HG03095 (cell line): ENCODE data around the gene GPLD1.

Source experiments
- ATAC-seq: cut with Tn5 transposase; IDR thresholded peaks from one replicate; pipeline ENCODE4 v1.9.1; 2021; ENCODE audit warnings: moderate library complexity; ENCODE audit not compliant: unreplicated experiment

GPLD1 gene

DNA sequence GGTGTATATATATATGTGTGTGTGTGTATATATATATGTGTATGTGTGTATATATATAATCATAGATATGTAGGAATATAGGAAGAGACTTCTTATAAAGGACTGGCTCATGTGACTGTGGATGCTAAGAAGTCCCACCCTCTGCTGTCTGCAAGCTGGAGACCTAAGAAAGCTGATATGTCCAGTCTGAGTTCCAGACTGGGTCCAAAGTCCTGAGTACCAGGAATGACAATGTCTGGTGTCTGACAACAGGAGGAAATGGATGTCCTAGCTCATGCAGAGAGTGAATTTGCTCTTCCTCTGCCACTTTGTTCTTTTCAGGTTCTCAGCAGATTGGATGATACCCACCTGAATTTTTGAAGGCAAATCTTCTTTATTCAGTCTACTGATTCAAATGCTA is 12.5 kb upstream of the GPLD1 start:
- no peak for ATAC-seq

- no peak for ATAC-seq
Measured at GRCh38 chr6:24501374-24501773, 12.0 kb upstream of the GPLD1 start.

- ATAC-seq = no peak
Measured at GRCh38 chr6:24500683-24501082, 11.3 kb upstream of the GPLD1 start.

- no peak for ATAC-seq
Measured at GRCh38 chr6:24497254-24497970, 8.0 kb upstream of the GPLD1 start.

DNA sequence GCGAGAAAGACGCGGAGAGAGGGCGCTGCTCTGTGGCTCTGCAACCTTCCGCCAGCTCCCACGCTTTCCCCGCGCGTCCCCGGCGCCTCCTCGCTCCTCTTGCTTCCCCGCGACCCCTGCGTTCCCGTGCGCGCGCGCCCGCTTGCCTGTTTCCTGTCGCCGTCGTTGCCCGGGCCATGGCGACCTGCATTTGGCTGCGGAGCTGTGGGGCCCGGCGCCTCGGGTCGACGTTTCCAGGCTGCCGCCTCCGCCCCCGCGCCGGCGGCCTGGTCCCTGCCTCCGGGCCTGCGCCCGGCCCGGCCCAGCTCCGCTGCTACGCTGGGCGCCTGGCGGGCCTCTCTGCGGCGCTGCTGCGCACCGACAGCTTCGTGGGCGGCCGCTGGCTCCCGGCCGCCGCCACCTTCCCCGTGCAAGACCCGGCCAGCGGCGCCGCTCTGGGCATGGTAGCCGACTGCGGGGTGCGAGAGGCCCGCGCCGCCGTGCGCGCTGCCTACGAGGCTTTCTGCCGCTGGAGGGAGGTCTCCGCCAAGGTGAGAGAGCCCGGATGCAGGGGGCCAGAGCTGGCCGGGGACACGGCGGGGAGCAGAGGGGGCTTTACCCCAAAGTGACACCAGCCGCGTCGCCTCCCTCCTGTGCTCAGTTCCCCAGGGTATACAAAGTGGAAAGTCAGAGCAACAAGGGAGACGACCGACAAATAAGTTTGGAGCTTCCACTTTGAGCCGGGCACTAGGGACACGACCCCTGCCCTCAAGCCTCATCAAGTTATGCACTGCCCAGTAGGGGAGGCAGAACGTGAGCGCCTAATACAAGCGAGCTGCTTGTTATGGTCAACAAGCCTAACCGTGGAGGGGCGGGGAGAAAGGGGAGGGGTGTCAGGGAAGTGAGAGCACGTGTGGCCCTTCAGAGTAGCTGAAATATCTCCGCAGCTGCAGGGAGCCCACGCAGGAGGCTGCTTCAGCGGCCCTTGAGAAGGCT is 5.7 kb upstream of the GPLD1 start, which contains the start of gene ALDH5A1:
Gene ALDH5A1 (plus strand): TSS at position 149 of the 975 bp plus-strand sequence. CDS start 28 bp downstream, at position 177.
- peak; percentile 63 for ATAC-seq

- ATAC-seq = no peak
Measured at GRCh38 chr6:24493945-24494820, 4.8 kb upstream of the GPLD1 start.

DNA sequence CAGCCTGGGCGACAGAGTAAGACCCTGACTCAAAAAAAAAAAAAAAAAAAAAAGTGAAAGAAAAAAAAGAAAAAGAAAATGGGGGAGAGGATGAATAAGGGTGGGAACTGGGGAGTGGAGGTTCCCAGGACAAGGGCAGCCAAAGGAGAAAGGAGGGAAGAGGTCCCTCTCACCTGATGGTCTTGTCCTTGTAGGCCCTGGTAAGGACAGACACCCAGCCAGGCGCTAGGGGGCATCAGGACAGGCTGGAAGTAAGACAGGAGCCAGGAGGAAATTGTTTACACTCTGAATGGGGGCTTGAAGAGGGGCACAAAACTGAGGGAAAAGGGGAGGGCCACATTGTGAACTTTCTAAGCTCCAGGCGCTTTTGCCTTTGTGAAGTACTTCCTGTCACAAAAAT is 3.1 kb upstream of the GPLD1 start:
- no peak for ATAC-seq

GRCh38 chr6:24490948-24491347 is 1.6 kb upstream of the GPLD1 start:
- no peak for ATAC-seq

DNA sequence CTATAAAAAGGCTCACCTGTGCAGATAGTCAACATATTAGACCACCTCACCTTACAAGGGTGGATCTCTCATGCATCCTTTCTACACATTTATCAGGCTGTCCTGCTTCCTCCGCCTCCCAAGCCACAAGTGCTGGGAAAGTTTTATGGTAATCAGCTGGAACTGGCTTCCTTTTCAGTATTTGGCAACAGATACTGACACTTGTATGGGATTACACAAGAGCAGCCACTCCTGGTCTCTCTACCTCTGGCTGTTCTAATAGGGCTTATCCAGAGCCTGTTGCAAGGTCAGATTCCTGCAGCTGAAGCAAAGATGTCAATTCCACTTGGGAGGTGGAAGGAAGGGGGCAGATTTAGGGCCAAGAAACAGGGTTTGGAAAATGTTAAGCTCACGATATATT is 503 bp upstream of the GPLD1 start:
- no peak for ATAC-seq

DNA sequence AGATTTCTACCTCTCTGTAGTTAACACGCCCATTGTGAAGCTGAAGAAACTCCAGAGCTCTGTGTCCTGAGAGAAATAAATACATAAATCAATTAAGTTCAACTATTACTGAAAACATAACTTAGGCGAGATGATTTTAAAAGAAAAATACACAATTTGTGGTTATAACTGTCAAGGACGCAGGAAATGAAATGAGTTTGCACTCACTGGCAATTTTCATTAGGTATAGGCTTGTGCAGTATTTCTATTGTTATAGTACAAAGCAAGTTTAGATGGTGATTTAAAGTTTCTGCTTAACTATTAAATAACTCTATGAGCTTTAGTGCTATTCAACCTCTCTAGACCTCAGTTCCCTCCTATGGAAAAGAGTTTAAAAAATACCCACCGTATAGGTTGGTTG is 3.3 kb downstream of the GPLD1 start:
- ATAC-seq = no peak

- ATAC-seq = no peak
Measured at GRCh38 chr6:24484657-24485323, 4.6 kb downstream of the GPLD1 start.

DNA sequence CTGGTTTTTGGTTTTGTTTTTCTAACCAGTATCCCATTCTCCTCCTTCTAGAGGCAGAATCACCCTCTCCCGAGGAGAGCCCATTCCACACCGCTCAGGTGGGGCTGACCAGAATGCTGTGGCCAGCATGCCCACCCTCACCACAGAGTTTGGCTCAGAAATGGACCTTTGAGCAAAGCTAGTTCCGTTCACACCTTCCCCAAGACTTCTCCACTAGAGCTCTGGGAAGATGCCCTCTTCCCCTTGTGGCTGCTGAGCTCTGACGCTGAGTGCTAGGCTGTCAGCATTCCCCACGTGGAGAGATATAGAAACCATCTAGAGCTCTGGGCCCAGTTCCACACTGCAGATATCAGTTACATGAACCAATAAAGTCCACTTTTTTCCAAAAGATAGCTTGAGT is 7.9 kb downstream of the GPLD1 start:
- no peak for ATAC-seq

GRCh38 chr6:24480705-24481104 is 8.7 kb downstream of the GPLD1 start:
- no peak for ATAC-seq

- ATAC-seq = no peak
Measured at GRCh38 chr6:24478903-24479302, 10.5 kb downstream of the GPLD1 start.

- ATAC-seq = no peak
Measured at GRCh38 chr6:24477070-24477469, 12.3 kb downstream of the GPLD1 start.

DNA sequence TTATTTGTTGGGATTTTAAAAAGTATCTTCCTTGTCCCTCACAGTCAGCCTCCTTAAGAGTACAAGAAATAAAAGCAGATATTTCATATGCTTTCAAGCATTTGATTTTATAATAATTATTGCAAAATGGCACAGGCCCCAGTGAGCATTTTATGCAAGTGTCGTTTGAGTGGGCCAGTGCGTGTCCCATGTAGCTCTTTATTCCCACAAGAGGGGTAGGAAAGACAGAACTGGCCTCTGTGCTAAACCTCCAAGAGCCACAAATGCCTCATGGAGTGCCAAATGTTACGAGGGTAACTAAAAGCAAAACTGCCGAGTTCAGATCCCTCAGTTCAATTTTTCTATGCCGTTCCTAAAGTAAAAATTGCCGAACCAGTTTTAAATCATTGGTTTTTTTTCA is 12.7 kb downstream of the GPLD1 start:
- no peak for ATAC-seq

DNA sequence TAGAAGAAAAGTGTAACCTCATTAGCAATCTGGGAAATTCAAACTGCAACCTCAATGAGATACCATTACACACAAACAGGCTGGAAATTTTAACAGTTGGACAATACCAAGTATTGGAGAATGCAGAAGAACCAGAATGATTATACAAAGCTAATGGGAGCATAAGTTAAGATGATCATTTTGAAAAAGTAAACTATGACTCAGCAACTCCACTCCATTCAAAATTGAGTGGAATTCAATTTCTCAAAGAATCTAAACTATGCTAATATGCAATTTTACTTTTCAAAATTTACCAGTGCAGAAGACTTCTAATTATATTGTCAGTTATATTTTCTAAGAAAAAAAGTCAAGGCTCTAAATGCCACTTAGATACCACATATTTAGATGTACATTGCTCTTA is 17.2 kb downstream of the GPLD1 start:
- no peak for ATAC-seq

DNA sequence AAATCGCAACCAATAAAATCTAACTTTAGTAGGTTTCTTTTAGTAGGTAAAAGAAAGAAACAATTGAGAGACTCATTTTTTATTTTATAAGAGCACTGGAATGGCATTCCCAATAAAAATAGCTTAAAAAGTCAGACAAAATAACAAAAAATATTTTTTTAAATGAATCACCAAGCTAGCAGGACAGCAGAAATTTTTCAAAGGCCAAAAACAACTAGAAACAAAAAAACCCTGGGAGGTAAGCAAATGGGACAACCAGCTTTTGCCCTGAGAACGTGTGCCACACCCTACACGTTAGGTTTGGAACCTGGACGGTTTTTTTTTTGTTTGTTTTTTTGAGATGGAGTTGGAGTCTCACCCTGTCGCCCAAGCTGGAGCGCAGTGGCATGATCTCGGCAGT is 19.6 kb downstream of the GPLD1 start:
- ATAC-seq = no peak

- no peak for ATAC-seq
Measured at GRCh38 chr6:24464253-24465038, 24.9 kb downstream of the GPLD1 start.

- no peak for ATAC-seq
Measured at GRCh38 chr6:24460966-24461365, 28.4 kb downstream of the GPLD1 start.
